WTC11 (cell line): ENCODE measurements around the gene MALT1. TPM values are rescaled to one million over a fixed set of nuclear protein-coding genes. Genes with fewer than 3 reads are reported as not detected.

Source experiments
- ATAC-seq: fragments of 200-7000 bp; cut with Tn5 transposase; 2 replicates; pipeline ENCODE4 v1.10.0; 2021; ENCODE audit warnings: mild to moderate bottlenecking, moderate library complexity
- CTCF ChIA-PET: fragments of 300-600 bp; sonication (Branson Sonifier 250); formaldehyde crosslinking; loops from one replicate; lab custom pipeline; 2021; ENCODE audit warnings: antibody characterized with exemption; lab: Charles Lee
- POLR2A ChIA-PET: fragments of 350-600 bp; sonication (Branson Sonifier 250); formaldehyde crosslinking; loops from one replicate; lab custom pipeline; 2021; ENCODE audit warnings: antibody characterized with exemption; lab: Charles Lee
- DNase-seq: peaks from one replicate; pipeline ENCODE4 v3.0.0; 2021; ENCODE audit warnings: low spot score
- H3K27ac Mint-ChIP-seq: 2 replicates; pipeline ENCODE4 v1.8.0; 2021; ENCODE audit warnings: mixed read lengths
- H3K27me3 Mint-ChIP-seq: 2 replicates; pipeline ENCODE4 v1.8.0; 2021; ENCODE audit warnings: low read depth, mild to moderate bottlenecking, moderate library complexity, mixed read lengths
- H3K36me3 Mint-ChIP-seq: 2 replicates; pipeline ENCODE4 v1.8.0; 2021; ENCODE audit warnings: mixed read lengths
- H3K4me1 Mint-ChIP-seq: 2 replicates; pipeline ENCODE4 v1.8.0; 2022; ENCODE audit warnings: mixed read lengths
- H3K4me3 Mint-ChIP-seq: 2 replicates; pipeline ENCODE4 v1.8.0; 2021; ENCODE audit warnings: mild to moderate bottlenecking, moderate library complexity, mixed read lengths
- H3K9me3 Mint-ChIP-seq: 2 replicates; pipeline ENCODE4 v1.8.0; 2021; ENCODE audit warnings: mixed read lengths
- ETV6 ChIP-seq: sonication (generic); formaldehyde crosslinking; IDR thresholded peaks from 2 replicates; pipeline ENCODE4 v1.8.1; 2022; ENCODE audit warnings: mild to moderate bottlenecking, missing genetic modification reagents
- FOXJ3 ChIP-seq: sonication (generic); formaldehyde crosslinking; IDR thresholded peaks from 2 replicates; pipeline ENCODE4 v1.9.0; 2021; ENCODE audit warnings: missing genetic modification reagents, mild to moderate bottlenecking, borderline replicate concordance
- GABPB1 ChIP-seq: sonication (generic); formaldehyde crosslinking; IDR thresholded peaks from 2 replicates; pipeline ENCODE4 v1.8.1; 2023; ENCODE audit warnings: mild to moderate bottlenecking, missing genetic modification reagents
- GRHL2 ChIP-seq: fragments of 250-450 bp; sonication (Bioruptor Pico); IDR thresholded peaks from 2 replicates; pipeline ENCODE4 v1.8.0; 2022; ENCODE audit warnings: mild to moderate bottlenecking, moderate library complexity; ENCODE audit not compliant: insufficient replicate concordance, severe bottlenecking
- KAT7 ChIP-seq: sonication (generic); formaldehyde crosslinking; IDR thresholded peaks from 2 replicates; pipeline ENCODE4 v1.8.1; 2023; ENCODE audit warnings: missing genetic modification reagents, mild to moderate bottlenecking, borderline replicate concordance
- NFE2L1 ChIP-seq: sonication (generic); formaldehyde crosslinking; IDR thresholded peaks from 2 replicates; pipeline ENCODE4 v1.8.1; 2023; ENCODE audit warnings: missing genetic modification reagents
- NR2C2 ChIP-seq: sonication (generic); formaldehyde crosslinking; IDR thresholded peaks from 2 replicates; pipeline ENCODE4 v1.8.0; 2022; ENCODE audit warnings: mild to moderate bottlenecking, missing genetic modification reagents
- RELA ChIP-seq: sonication (generic); formaldehyde crosslinking; IDR thresholded peaks from 2 replicates; pipeline ENCODE4 v1.8.1; 2022; ENCODE audit warnings: missing genetic modification reagents, mild to moderate bottlenecking, borderline replicate concordance
- SMAD3 ChIP-seq: sonication (generic); formaldehyde crosslinking; IDR thresholded peaks from 2 replicates; pipeline ENCODE4 v1.8.0; 2022; ENCODE audit warnings: missing genetic modification reagents, mild to moderate bottlenecking, borderline replicate concordance
- SOX15 ChIP-seq: fragments of 250-450 bp; sonication (Bioruptor Pico); IDR thresholded peaks from 2 replicates; pipeline ENCODE4 v1.9.0; 2021; ENCODE audit warnings: mild to moderate bottlenecking
- TP53 ChIP-seq: sonication (generic); formaldehyde crosslinking; IDR thresholded peaks from 2 replicates; pipeline ENCODE4 v1.8.1; 2023; ENCODE audit warnings: mild to moderate bottlenecking, missing genetic modification reagents
- ZNF138 ChIP-seq: sonication (generic); formaldehyde crosslinking; conservative IDR thresholded peaks from 2 replicates; pipeline ENCODE4 v1.8.1; 2022; ENCODE audit warnings: mild to moderate bottlenecking, moderate library complexity, missing genetic modification reagents
- ZNF396 ChIP-seq: fragments of 250-450 bp; sonication (Bioruptor Pico); IDR thresholded peaks from 2 replicates; pipeline ENCODE4 v1.8.0; 2021; ENCODE audit warnings: mild to moderate bottlenecking, moderate library complexity, borderline replicate concordance
- total RNA-seq: library from RNA; stranded (reverse); gene quantifications from 3 replicates; pipeline ENCODE4 v1.2.3, GENCODE V29; 2021
- TF ChIP-seq, protein P1 (sequence below): fragments of 200-600 bp; IDR thresholded peaks from 2 replicates; pipeline ENCODE4 v1.8.0; 2022; ENCODE audit warnings: antibody characterized with exemption
- TF ChIP-seq, protein P2 (sequence below): fragments of 250-450 bp; sonication (Bioruptor Pico); conservative IDR thresholded peaks from 2 replicates; pipeline ENCODE4 v1.9.0; 2021; ENCODE audit warnings: mild to moderate bottlenecking
- TF ChIP-seq, protein P3 (sequence below): sonication (generic); formaldehyde crosslinking; IDR thresholded peaks from 2 replicates; pipeline ENCODE4 v1.8.1; 2022; ENCODE audit warnings: low read depth, missing genetic modification reagents, borderline replicate concordance
- TF ChIP-seq, protein P4 (sequence below): sonication (generic); formaldehyde crosslinking; IDR thresholded peaks from 2 replicates; pipeline ENCODE4 v1.8.0; 2022; ENCODE audit warnings: mild to moderate bottlenecking, missing genetic modification reagents
- TF ChIP-seq, protein P5 (sequence below): sonication (generic); formaldehyde crosslinking; IDR thresholded peaks from 2 replicates; pipeline ENCODE4 v1.8.0; 2022; ENCODE audit warnings: mild to moderate bottlenecking, missing genetic modification reagents
- TF ChIP-seq, protein P6 (sequence below): fragments of 250-450 bp; sonication (Bioruptor Pico); IDR thresholded peaks from 2 replicates; pipeline ENCODE4 v1.9.0; 2021; ENCODE audit warnings: mild to moderate bottlenecking

Gene MALT1
- total RNA-seq, 1 experiment from 2014 or later: 13.2 TPM

DNA sequence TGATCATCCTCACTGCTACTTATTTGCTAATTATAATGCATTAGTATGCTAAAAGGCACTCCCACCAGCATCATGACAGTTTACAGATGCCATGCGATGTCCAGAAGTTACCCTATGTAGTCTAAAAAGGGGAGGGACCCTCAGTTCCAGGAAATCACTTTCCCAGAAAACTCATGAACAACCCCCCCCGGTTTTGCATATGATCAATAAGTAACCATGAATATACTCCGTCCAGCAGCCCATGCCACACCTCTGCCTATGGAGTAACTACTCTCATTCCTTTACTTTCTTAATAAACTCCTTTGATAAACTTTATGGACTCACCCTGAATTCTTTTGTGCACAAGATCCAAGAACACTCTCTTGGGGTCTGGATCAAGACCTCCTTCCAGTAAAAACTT, 86.8 kb downstream of the MALT1 start (continued):
- TF ChIP-seq, protein P1, sequence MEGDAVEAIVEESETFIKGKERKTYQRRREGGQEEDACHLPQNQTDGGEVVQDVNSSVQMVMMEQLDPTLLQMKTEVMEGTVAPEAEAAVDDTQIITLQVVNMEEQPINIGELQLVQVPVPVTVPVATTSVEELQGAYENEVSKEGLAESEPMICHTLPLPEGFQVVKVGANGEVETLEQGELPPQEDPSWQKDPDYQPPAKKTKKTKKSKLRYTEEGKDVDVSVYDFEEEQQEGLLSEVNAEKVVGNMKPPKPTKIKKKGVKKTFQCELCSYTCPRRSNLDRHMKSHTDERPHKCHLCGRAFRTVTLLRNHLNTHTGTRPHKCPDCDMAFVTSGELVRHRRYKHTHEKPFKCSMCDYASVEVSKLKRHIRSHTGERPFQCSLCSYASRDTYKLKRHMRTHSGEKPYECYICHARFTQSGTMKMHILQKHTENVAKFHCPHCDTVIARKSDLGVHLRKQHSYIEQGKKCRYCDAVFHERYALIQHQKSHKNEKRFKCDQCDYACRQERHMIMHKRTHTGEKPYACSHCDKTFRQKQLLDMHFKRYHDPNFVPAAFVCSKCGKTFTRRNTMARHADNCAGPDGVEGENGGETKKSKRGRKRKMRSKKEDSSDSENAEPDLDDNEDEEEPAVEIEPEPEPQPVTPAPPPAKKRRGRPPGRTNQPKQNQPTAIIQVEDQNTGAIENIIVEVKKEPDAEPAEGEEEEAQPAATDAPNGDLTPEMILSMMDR: no peak
- TF ChIP-seq ZNF138 (no peak), GRHL2 (no peak), FOXJ3 (no peak), SMAD3 (CRISPR knock-in tag) (no peak), ETV6 (CRISPR knock-in tag) (no peak), RELA (no peak), NFE2L1 (no peak), SOX15 (no peak)
- TF ChIP-seq, protein P2, sequence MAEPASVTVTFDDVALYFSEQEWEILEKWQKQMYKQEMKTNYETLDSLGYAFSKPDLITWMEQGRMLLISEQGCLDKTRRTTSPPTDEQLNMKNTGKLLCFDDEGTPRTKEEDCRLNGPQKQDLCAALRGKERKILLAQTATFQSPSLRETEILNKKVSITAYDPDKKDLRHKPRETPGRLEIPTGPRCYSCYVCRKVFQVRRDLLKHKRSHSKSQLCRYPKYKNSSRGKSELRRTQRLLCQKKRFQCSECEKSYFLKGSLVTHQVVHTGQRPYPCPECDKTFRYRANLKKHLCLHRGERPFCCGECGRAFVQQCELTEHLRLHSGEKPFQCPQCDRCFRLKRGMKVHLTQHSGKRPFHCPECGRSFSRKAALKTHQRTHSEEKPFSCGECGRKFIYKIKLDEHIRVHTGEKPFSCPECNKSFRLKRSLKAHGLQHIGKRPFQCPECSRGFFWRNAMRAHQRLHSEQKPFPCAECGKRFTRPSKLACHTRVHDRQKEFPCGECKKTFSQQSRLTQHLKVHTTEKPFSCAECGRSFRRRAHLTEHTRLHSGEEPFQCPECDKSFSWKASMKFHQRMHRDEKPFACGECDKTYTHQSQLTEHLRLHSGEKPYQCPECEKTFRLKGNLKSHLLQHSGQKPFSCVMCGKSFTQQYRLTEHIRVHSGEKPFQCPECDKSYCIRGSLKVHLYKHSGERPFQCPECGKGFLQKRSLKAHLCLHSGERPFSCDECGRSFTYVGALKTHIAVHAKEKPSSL: no peak

DNA sequence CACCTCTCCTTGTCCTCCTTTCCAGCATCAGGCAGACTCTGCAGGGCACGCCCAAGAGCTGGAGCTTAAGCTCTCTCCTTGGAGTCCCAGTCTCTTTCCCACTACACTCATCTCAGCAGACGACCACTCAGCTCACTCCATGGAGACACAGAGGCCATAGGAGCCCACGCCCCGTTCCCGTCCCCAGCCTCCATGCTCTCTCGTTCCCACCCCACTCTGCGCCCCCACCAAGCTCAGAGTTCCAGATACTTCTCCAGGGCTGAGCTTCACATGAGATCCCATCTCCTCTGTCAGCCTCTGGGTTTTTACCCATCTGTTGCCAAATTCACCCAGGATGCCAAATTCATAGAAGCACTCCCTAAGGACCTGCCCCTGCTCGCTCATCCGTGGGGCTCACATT, 87.3 kb downstream of the MALT1 start:
- H3K36me3 Mint-ChIP-seq: no peaks in the 10 kb centered on the region
- H3K27me3 Mint-ChIP-seq: no peaks in the 10 kb centered on the region
- TF ChIP-seq GABPB1 (CRISPR knock-in tag) (no peak), NFE2L1 (no peak), SMAD3 (CRISPR knock-in tag) (no peak), NR2C2 (CRISPR knock-in tag) (no peak), ZNF396 (CRISPR knock-in tag) (no peak), KAT7 (CRISPR knock-in tag) (no peak), TP53 (CRISPR knock-in tag) (no peak)
- TF ChIP-seq, protein P3, sequence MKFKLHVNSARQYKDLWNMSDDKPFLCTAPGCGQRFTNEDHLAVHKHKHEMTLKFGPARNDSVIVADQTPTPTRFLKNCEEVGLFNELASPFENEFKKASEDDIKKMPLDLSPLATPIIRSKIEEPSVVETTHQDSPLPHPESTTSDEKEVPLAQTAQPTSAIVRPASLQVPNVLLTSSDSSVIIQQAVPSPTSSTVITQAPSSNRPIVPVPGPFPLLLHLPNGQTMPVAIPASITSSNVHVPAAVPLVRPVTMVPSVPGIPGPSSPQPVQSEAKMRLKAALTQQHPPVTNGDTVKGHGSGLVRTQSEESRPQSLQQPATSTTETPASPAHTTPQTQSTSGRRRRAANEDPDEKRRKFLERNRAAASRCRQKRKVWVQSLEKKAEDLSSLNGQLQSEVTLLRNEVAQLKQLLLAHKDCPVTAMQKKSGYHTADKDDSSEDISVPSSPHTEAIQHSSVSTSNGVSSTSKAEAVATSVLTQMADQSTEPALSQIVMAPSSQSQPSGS (CRISPR knock-in tag): no peak
- TF ChIP-seq, protein P4, sequence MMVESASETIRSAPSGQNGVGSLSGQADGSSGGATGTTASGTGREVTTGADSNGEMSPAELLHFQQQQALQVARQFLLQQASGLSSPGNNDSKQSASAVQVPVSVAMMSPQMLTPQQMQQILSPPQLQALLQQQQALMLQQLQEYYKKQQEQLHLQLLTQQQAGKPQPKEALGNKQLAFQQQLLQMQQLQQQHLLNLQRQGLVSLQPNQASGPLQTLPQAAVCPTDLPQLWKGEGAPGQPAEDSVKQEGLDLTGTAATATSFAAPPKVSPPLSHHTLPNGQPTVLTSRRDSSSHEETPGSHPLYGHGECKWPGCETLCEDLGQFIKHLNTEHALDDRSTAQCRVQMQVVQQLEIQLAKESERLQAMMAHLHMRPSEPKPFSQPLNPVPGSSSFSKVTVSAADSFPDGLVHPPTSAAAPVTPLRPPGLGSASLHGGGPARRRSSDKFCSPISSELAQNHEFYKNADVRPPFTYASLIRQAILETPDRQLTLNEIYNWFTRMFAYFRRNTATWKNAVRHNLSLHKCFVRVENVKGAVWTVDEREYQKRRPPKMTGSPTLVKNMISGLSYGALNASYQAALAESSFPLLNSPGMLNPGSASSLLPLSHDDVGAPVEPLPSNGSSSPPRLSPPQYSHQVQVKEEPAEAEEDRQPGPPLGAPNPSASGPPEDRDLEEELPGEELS: no peak
- TF ChIP-seq, protein P5, sequence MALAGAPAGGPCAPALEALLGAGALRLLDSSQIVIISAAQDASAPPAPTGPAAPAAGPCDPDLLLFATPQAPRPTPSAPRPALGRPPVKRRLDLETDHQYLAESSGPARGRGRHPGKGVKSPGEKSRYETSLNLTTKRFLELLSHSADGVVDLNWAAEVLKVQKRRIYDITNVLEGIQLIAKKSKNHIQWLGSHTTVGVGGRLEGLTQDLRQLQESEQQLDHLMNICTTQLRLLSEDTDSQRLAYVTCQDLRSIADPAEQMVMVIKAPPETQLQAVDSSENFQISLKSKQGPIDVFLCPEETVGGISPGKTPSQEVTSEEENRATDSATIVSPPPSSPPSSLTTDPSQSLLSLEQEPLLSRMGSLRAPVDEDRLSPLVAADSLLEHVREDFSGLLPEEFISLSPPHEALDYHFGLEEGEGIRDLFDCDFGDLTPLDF (CRISPR knock-in tag): no peak
- TF ChIP-seq, protein P6, sequence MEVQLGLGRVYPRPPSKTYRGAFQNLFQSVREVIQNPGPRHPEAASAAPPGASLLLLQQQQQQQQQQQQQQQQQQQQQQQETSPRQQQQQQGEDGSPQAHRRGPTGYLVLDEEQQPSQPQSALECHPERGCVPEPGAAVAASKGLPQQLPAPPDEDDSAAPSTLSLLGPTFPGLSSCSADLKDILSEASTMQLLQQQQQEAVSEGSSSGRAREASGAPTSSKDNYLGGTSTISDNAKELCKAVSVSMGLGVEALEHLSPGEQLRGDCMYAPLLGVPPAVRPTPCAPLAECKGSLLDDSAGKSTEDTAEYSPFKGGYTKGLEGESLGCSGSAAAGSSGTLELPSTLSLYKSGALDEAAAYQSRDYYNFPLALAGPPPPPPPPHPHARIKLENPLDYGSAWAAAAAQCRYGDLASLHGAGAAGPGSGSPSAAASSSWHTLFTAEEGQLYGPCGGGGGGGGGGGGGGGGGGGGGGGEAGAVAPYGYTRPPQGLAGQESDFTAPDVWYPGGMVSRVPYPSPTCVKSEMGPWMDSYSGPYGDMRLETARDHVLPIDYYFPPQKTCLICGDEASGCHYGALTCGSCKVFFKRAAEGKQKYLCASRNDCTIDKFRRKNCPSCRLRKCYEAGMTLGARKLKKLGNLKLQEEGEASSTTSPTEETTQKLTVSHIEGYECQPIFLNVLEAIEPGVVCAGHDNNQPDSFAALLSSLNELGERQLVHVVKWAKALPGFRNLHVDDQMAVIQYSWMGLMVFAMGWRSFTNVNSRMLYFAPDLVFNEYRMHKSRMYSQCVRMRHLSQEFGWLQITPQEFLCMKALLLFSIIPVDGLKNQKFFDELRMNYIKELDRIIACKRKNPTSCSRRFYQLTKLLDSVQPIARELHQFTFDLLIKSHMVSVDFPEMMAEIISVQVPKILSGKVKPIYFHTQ: no peak
- ATAC-seq (no peak), DNase-seq (no peak)
- ChIA-PET CTCF (no interaction called here), POLR2A (no interaction called here)
- H3K9me3 Mint-ChIP-seq: no peaks in the 10 kb centered on the region
- H3K27ac Mint-ChIP-seq: no peak overlapping the region
- H3K4me1 Mint-ChIP-seq: peaks cover 13% of the 10 kb centered on the region
- no peak overlapping the region for H3K4me3 Mint-ChIP-seq
